ENCODE measurements around the gene PER1.

Gene PER1

GRCh38 chr17:8143581-8144400 is 8.4 kb downstream of the PER1 start:
- no peak overlapping the region for H3K4me3 ChIP-seq (ENCODE audit: low read depth, low read length)
- POLR2A ChIA-PET = no interaction called here
- no peak for DNase-seq (ENCODE audit: low read depth, low spot score)
- CTCF ChIA-PET = interaction anchor here (1.1 kb wide), 2 partner anchors 15 to 17 kb away, joined by 3 to 5 read pairs; no protein-coding TSS in a partner anchor
- no peak for TF ChIP-seq CTCF (IDR thresholded peaks at IDR 0.05; ENCODE audit: insufficient read depth, low read length, missing control alignments)

DNA sequence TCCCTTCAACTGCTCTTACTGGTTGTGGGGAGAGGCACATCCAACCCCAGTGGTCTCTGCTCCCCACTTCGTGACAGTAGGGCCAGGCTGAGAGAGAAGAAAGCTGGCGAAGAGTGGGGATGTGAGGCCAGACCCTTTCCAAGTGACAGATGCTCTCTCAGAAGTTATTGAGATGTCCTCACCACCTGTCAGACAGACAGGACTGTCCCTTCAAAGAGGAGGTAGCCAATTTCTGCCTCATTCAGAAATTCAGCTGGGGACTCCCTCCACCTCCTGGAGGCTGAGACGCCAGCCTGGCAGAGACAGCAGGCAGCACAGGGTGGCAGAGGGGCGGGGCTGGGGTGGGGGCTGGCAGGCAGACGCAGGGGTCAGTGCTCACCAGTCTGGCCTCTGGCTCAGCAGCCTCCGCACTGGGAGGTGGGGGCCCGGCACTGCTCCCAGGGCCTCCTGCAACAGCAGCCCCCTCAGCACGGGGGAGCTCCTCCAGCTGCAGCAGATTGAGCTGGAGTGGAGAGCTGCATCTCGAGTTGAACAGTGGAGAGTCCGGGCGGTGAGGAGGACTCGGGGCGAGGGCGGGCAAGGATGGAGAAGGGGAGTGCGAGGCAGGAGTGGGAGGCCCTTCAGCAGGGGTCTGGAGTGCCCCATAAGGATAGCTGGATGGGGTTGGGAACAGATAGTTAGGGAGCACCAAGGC is 9.2 kb downstream of the PER1 start:
- CTCF ChIA-PET = interaction anchor here (1.1 kb wide), 2 partner anchors 16 to 18 kb away, joined by 3 to 5 read pairs; no protein-coding TSS in a partner anchor
- no peak for DNase-seq (ENCODE audit: low read depth, low spot score)
- no peak for TF ChIP-seq CTCF (IDR thresholded peaks at IDR 0.05; ENCODE audit: insufficient read depth, low read length, missing control alignments)
- POLR2A ChIA-PET = no interaction called here
- H3K4me3 ChIP-seq (ENCODE audit: low read depth, low read length) = no peak overlapping the region

- H3K4me3 ChIP-seq (ENCODE audit: low read depth, low read length) = no peak overlapping the region
- no peak for DNase-seq (ENCODE audit: low read depth, low spot score)
- POLR2A ChIA-PET = interaction anchor here (3.1 kb wide), 1 partner anchor 8 kb away, joined by 9 read pairs; no protein-coding TSS in a partner anchor
- CTCF ChIA-PET = interaction anchor here (5.0 kb wide), 1 partner anchor 8 kb away, joined by 38 read pairs; the partner anchor contains the start of gene PER1
- no peak for TF ChIP-seq CTCF (IDR thresholded peaks at IDR 0.05; ENCODE audit: insufficient read depth, low read length, missing control alignments)
Observed at GRCh38 chr17:8142158-8142886, 9.9 kb downstream of the PER1 start.

DNA sequence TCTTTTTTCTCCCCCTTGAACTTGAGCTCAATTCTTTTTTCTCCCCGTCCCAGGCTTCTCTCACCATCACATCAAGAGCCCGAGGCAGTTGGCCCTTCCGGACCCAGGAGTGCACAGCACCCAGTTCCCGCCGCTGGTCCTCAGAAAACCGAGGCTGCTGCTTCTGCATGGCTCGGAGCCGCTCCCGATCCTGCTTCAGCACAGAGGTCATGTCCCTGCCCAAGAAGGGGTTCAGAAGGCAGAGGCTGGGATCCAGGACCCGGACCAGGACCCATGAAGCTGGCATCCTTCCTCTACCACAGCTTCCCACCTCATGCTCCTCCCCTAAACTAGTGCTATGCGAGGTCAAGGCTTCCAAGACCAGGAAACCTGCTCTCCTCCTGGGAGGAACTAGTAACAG is 10.5 kb downstream of the PER1 start:
- no peak for DNase-seq (ENCODE audit: low read depth, low spot score)
- no peak overlapping the region for H3K4me3 ChIP-seq (ENCODE audit: low read depth, low read length)
- CTCF ChIA-PET = interaction anchor here (5.0 kb wide), 1 partner anchor 9 kb away, joined by 38 read pairs; the partner anchor contains the start of gene PER1
- no peak for TF ChIP-seq CTCF (IDR thresholded peaks at IDR 0.05; ENCODE audit: insufficient read depth, low read length, missing control alignments)
- POLR2A ChIA-PET = interaction anchor here (3.1 kb wide), 1 partner anchor 9 kb away, joined by 9 read pairs; no protein-coding TSS in a partner anchor

- CTCF ChIA-PET = interaction anchor here (0.8 to 5.0 kb wide), 4 partner anchors 10 to 48 kb away, joined by 3 to 38 read pairs (median 22); partner anchors contain the start of genes ALOXE3 and PER1
- POLR2A ChIA-PET = interaction anchor here (3.1 kb wide), 1 partner anchor 10 kb away, joined by 9 read pairs; no protein-coding TSS in a partner anchor
- H3K4me3 ChIP-seq (ENCODE audit: low read depth, low read length) = no peak overlapping the region
- DNase-seq (ENCODE audit: low read depth, low spot score) = no peak
- no peak for TF ChIP-seq CTCF (IDR thresholded peaks at IDR 0.05; ENCODE audit: insufficient read depth, low read length, missing control alignments)
Observed at GRCh38 chr17:8141045-8141444, 11.2 kb downstream of the PER1 start.

Measured in AG04449 (cell line).